IgD-negative memory B cell (primary cell): ENCODE measurements around the gene MCOLN2. TPM values are rescaled to one million over a fixed set of nuclear protein-coding genes. Genes with fewer than 3 reads are reported as not detected.
"Not testable (repeated sequence)": the region's sequence is repeated elsewhere in the genome, so short reads cannot be mapped to it uniquely, and the experiment has no call there.

Experiments
- H3K27ac Mint-ChIP-seq, 3 donors: one replicate each; pipeline ENCODE4 v1.8.0; 2020 to 2022; ENCODE audit warnings: mild to moderate bottlenecking in 3 of 3, mixed read lengths in 3 of 3, moderate library complexity in 1 of 3
- H3K27me3 Mint-ChIP-seq: one replicate; pipeline ENCODE4 v1.8.0; 2021; ENCODE audit warnings: mixed read lengths
- H3K36me3 Mint-ChIP-seq: one replicate; pipeline ENCODE4 v1.8.0; 2020; ENCODE audit warnings: mild to moderate bottlenecking, mixed read lengths
- H3K4me1 Mint-ChIP-seq, 3 donors: one replicate each; pipeline ENCODE4 v1.8.0; 2020 to 2022; ENCODE audit warnings: mixed read lengths in 3 of 3, mild to moderate bottlenecking in 1 of 3
- H3K4me3 Mint-ChIP-seq, 4 donors: one replicate each; pipeline ENCODE4 v1.8.0; 2020 to 2022; ENCODE audit warnings: mild to moderate bottlenecking in 4 of 4, mixed read lengths in 4 of 4, moderate library complexity in 3 of 4
- H3K9me3 Mint-ChIP-seq, 3 donors: one replicate each; pipeline ENCODE4 v1.8.0; 2020 to 2021; ENCODE audit warnings: mixed read lengths in 3 of 3, mild to moderate bottlenecking in 1 of 3
- polyA plus RNA-seq: library from polyadenylated mRNA; unstranded; fragments of 300-500 nt; fragmentation: Illumina TruSeq; gene quantifications from one replicate; pipeline ENCODE4 v1.2.3, GENCODE V29; 2021

MCOLN2 gene
- polyA plus RNA-seq, 1 donor from 2014 or later, result 12.4 TPM

DNA sequence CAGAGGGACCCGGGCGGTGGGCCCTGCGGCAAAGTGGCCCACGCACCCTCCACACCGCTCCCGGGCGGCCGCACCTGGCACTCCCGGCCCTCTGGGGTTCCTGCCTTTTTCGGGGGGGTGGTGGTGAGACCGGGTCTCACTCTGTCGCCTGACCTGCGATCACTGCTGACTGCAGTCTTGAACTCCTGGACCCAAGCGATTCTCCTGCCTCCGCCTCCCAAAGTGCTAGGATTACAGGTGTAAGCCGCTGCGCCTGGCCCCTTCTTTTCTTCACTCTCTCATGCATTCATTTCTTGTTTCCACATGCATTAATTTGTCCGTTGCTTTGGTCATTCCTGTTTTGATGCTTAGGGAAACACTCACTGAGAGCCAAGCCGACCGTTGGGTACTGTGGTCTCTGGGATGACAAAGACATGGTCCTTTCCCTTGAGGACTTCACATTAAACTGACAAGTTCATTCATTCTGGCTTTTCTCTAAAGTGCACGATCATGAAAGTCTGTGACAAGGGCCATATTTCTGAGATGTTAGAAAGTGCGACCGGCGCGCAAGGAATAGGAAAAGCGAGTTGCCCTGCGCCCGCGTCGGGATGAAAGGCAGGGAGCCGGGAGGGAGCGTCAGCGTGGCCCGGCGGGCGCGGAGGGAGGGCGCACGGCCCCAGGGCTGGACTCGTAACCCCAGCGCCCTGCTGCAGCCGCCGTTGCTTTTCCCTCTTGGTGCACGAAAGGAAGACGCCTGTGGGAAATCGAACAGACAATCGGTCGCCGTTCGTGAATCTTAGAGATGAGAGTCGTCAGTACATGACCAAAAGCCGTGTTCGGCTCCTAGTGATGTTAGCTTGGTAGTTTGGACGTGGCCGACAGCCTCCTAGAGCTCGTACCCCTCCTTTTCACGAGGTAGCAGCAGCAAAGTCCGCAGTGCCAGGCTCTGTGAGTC, 1.0 kb upstream of the MCOLN2 start:
- Mint-ChIP-seq H3K27me3 (no peaks in the 10 kb centered on the region), H3K27ac (peak overlapping the region; percentile 2 to 46 (median 21))

GRCh38 chr1:84995484-84996334, 1.2 kb downstream of the MCOLN2 start:
- Mint-ChIP-seq H3K4me3 (peak overlapping the region; percentile 79 to 95 (median 86)), H3K27me3 (no peaks in the 10 kb centered on the region)

More for the DNA sequence above, 1.0 kb upstream of the MCOLN2 start:
- Mint-ChIP-seq H3K4me3 (peak overlapping the region; percentile 72 to 95 (median 86)), H3K9me3 (no peaks in the 10 kb centered on the region), H3K4me1 (peaks cover 32 to 38% (median 38%) of the 10 kb centered on the region in 3 donors), H3K36me3 (peaks cover 7% of the 10 kb centered on the region)

DNA sequence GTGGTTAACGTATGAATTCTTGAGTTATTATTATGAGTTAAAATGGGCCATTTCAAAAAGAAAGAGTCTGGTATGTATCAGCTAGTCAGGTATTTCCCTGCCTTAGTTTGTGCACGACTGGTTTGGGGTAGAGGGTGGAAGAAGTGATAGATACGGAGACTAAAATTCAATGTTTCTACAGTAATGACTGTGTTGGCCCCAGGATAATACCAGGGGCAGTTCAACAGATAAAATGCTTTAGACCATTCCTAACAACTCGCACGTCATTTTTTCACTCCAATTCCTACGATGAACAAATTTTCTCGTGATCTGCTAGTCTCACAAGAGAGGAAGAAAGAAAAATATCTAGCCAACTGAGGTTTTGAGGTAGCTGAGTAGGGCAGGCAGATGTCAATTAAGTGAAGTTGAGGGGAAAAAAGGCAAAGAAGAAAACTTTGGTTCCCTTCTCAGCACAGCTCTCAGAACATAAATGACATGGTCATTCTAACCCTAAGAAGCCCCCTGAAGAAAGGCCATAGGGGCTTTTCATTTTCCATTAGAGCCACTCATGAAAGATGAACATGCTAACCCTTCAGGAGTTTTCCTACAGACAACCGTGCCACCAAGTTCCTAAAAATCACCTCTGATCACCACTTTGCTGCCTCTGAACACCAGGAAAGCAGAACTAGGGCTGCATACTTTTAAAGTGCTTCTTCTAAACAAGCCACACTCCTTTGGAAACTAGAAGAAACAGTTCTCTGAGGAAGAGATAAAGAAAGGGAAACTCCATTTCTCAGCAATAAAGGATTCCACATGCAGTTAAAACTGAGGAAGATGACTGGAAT, 5.6 kb downstream of the MCOLN2 start:
- H3K9me3 Mint-ChIP-seq, result no peaks in the 10 kb centered on the region
- H3K4me3 Mint-ChIP-seq, result peak overlapping the region in 2 of 4 donors; percentile 5 to 34
- no peaks in the 10 kb centered on the region for H3K27me3 Mint-ChIP-seq
- H3K4me1 Mint-ChIP-seq, result peaks cover 49 to 57% (median 57%) of the 10 kb centered on the region in 3 donors
- peak overlapping the region in 2 of 3 donors; percentile 7 to 21 for H3K27ac Mint-ChIP-seq
- H3K36me3 Mint-ChIP-seq, result peaks cover 11% of the 10 kb centered on the region

More at GRCh38 chr1:84995484-84996334, 1.2 kb downstream of the MCOLN2 start:
- H3K36me3 Mint-ChIP-seq, result peaks cover 11% of the 10 kb centered on the region
- H3K27ac Mint-ChIP-seq, result peak overlapping the region; percentile 65 to 96 (median 90)
- no peaks in the 10 kb centered on the region for H3K9me3 Mint-ChIP-seq
- H3K4me1 Mint-ChIP-seq, result peaks cover 48 to 50% (median 49%) of the 10 kb centered on the region in 3 donors

GRCh38 chr1:84988588-84988987, 8.3 kb downstream of the MCOLN2 start:
- no peaks in the 10 kb centered on the region for H3K9me3 Mint-ChIP-seq
- H3K4me3 Mint-ChIP-seq, result peak overlapping the region; percentile 6 to 81 (median 56)
- H3K4me1 Mint-ChIP-seq, result peaks cover 44 to 58% (median 49%) of the 10 kb centered on the region in 3 donors
- H3K36me3 Mint-ChIP-seq, result peaks cover 11% of the 10 kb centered on the region
- H3K27me3 Mint-ChIP-seq, result no peaks in the 10 kb centered on the region
- H3K27ac Mint-ChIP-seq, result peak overlapping the region in 1 of 3 donors; percentile 81

GRCh38 chr1:84986561-84986960, 10.4 kb downstream of the MCOLN2 start:
- Mint-ChIP-seq H3K4me1 (peaks cover 32 to 41% (median 34%) of the 10 kb centered on the region in 3 donors), H3K4me3 (peak overlapping the region in 2 of 4 donors; percentile 59 to 76)
- not testable (repeated sequence) for H3K27ac Mint-ChIP-seq, H3K9me3 Mint-ChIP-seq, H3K36me3 Mint-ChIP-seq, H3K27me3 Mint-ChIP-seq

DNA sequence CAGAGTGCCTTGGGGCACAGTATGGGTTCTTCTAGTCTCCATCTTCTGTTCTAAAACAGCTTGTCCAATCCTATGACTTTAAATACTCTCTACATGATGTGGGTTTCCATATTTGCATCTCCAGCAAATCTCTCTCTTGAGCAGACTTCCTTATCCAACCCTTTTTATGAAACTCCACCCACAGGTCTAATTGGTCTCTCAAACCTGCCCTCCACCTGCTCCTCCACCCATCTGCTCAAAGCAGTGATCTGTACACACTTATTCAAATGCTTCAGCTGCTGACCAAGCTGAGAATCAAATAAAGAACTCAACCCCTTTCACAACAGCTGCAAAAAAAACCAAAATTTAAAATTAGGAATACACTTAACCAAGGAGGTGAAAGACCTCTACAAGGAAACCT, 11.5 kb downstream of the MCOLN2 start:
- peak overlapping the region in 2 of 4 donors; percentile 0 to 76 for H3K4me3 Mint-ChIP-seq
- peaks cover 0 to 6% (median 0%) of the 10 kb centered on the region in 3 donors for H3K9me3 Mint-ChIP-seq
- H3K27ac Mint-ChIP-seq, result peak overlapping the region in 1 of 3 donors; percentile 87
- H3K36me3 Mint-ChIP-seq, result peaks cover 3% of the 10 kb centered on the region
- H3K4me1 Mint-ChIP-seq, result peaks cover 29 to 43% (median 36%) of the 10 kb centered on the region in 3 donors
- H3K27me3 Mint-ChIP-seq, result no peaks in the 10 kb centered on the region

- Mint-ChIP-seq H3K4me3 (no peak overlapping the region), H3K27me3 (no peaks in the 10 kb centered on the region), H3K36me3 (peaks cover 13% of the 10 kb centered on the region), H3K9me3 (peaks cover 0 to 6% (median 0%) of the 10 kb centered on the region in 3 donors), H3K27ac (no peak overlapping the region), H3K4me1 (peaks cover 37 to 55% (median 40%) of the 10 kb centered on the region in 3 donors)
Measured at GRCh38 chr1:84982395-84982794, 14.5 kb downstream of the MCOLN2 start.

DNA sequence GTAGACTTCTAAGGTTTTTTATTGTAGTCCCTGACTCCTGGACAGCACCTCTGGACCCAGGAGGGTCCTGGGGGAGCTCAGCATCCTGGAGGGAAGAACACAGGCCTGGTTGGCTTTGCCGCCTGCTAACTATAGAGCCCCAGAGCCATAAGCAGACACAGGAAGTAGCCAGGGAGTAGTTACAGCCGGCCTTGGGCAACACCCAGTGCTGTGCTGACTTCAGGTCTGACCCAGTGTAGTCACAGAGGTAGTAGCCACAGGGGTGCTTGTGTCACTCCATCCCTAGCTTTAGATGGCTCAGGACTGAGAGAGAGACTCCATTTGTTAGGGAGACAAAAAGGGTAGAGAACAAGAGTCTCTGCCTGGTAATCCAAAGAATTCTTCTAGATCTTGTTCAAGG, 21.9 kb downstream of the MCOLN2 start:
- H3K4me1 Mint-ChIP-seq, result peaks cover 51 to 66% (median 55%) of the 10 kb centered on the region in 3 donors
- H3K27me3 Mint-ChIP-seq, result no peaks in the 10 kb centered on the region
- H3K4me3 Mint-ChIP-seq, result no peak overlapping the region
- no peaks in the 10 kb centered on the region for H3K9me3 Mint-ChIP-seq
- H3K36me3 Mint-ChIP-seq, result peaks cover 16% of the 10 kb centered on the region
- H3K27ac Mint-ChIP-seq, result peak overlapping the region in 1 of 3 donors; percentile 17

DNA sequence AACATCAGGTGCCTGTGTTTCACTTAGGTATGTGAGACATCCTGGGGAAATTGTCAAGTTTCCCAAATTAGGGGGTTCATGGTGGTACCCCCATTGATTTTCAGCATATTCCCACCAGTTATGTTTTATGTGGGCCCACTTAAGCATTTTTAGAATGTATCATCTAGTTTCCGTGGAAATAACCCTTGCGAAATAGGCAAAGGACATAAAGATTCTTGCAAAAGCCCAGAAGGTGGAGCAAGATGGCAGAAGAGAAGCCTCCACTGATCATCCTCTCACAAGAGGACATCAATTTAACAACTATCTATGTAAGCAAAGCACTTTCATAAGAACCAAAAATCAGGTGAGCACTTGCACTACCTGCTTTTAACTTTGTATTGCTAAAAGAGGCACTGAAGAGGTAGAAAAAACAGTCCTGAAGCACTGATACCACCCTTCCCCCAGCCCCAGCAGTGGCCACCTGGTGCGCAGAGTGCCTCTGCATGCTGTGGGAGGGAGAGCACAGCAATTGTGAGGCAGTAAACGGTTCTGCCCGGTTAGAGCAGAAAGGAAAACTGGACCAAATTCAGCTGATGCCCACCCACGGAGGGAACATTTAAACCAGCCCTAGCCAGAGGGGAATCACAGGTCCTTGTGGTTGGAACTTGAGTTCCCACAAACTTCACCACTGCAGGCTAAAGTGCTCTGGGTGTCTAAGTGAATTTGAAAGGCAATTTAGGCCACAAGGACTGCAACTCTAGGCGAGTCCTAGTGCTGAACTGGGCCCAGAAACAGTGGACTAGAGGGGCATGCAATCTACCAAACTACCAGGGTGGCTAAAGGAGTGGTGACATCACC, 23.2 kb downstream of the MCOLN2 start:
- Mint-ChIP-seq H3K9me3 (no peaks in the 10 kb centered on the region), H3K27me3 (no peaks in the 10 kb centered on the region), H3K36me3 (peaks cover 19% of the 10 kb centered on the region), H3K4me1 (peaks cover 47 to 59% (median 52%) of the 10 kb centered on the region in 3 donors), H3K4me3 (peak overlapping the region in 1 of 4 donors; percentile 40), H3K27ac (peak overlapping the region in 2 of 3 donors; percentile 43 to 83)

- peaks cover 42 to 53% (median 48%) of the 10 kb centered on the region in 3 donors for H3K4me1 Mint-ChIP-seq
- H3K27ac Mint-ChIP-seq, result peak overlapping the region; percentile 21 to 83 (median 52)
- no peaks in the 10 kb centered on the region for H3K27me3 Mint-ChIP-seq
- peak overlapping the region in 3 of 4 donors; percentile 5 to 89 (median 74) for H3K4me3 Mint-ChIP-seq
- H3K9me3 Mint-ChIP-seq, result no peaks in the 10 kb centered on the region
- H3K36me3 Mint-ChIP-seq, result peaks cover 17% of the 10 kb centered on the region
Measured at GRCh38 chr1:84972377-84972987, 24.4 kb downstream of the MCOLN2 start.

DNA sequence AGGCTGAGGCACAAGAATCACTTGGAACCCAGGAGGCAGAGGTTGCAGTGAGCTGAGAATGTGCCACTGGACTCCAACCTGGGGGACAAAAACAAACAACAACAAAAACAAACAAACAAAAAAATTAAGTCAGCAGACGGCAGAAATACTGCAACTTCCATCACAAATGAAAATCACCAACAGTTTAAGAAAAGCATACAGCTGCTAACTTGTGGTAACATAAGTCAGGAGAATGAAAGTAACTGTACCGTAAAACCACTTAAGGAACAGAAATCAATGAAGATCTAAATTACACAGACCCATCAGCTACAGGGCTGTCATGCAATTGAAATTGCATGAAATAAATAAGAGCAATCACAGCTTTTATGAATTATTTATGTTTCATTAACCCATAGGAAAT, 25.0 kb downstream of the MCOLN2 start:
- Mint-ChIP-seq H3K4me3 (peak overlapping the region in 3 of 4 donors; percentile 5 to 89 (median 74)), H3K9me3 (no peaks in the 10 kb centered on the region), H3K27me3 (no peaks in the 10 kb centered on the region), H3K27ac (peak overlapping the region; percentile 21 to 83 (median 52)), H3K4me1 (peaks cover 42 to 48% (median 46%) of the 10 kb centered on the region in 3 donors), H3K36me3 (peaks cover 14% of the 10 kb centered on the region)

DNA sequence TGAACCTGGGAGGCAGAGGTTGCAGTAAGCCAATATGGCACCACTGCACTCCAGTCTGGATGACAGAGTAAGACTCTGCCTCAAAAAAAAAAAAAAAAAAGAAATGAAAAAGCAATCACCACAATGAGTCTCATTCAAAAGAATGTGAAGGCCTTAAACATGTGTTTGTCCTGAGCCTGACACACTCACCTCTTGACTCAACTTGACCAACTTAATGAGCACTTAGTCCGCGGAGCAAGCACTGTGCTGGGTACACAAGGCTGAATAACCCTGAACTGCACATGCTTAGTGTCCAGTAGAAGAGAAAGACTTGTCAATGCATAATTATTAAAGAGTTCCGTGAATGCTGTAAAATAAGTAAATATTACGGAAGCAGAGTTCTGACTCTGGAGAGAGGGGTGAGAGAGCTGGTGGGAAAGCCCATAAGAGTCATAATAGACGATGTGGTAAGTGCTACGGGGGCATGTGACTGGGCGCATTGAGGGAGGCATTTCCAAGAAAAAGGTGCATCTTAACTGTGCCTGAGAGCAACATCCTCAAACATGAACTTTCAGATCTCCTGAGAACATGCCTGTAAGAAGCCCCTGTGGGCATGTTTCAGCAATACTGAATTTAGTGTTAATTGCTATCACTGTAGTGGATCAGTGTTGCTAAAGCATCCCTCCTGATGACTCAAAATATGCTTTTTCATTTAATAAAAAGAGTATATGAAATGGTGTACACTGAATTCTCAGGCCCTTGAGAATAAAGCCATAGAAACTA, 27.2 kb downstream of the MCOLN2 start:
- Mint-ChIP-seq H3K27me3 (no peaks in the 10 kb centered on the region), H3K4me1 (peaks cover 30 to 32% (median 32%) of the 10 kb centered on the region in 3 donors), H3K9me3 (no peaks in the 10 kb centered on the region), H3K27ac (peak overlapping the region in 1 of 3 donors; percentile 87), H3K4me3 (no peak overlapping the region), H3K36me3 (peaks cover 15% of the 10 kb centered on the region)
